ENCODE results near the gene THAP4.

- TF ChIP-seq CTCF (IDR thresholded peaks at IDR 0.05; ENCODE audit: low read depth, low read length) (no peak), MYC (IDR thresholded peaks at IDR 0.05; ENCODE audit: low read depth, low read length) (no peak), MAX (IDR thresholded peaks at IDR 0.05; ENCODE audit: low read depth, low read length) (no peak)
These were observed 3.3 kb upstream of the THAP4 start for GRCh38 chr2:241640165-241640795.

All from NB4 (cell line).